Liver (tissue), 9 donors: ENCODE results near the gene TCTN2. TPM values are rescaled to one million over a fixed set of nuclear protein-coding genes. Genes with fewer than 3 reads are reported as not detected.

Experiments
- DNase-seq: peaks from one replicate; pipeline ENCODE4 v3.0.0-alpha.2; 2017; ENCODE audit warnings: low spot score
- H3K27ac ChIP-seq, 2 donors: one replicate each; pipeline ENCODE4 v1.7.0; 2013; ENCODE audit warnings: inconsistent platforms in 2 of 2, low read length in 2 of 2, control low read depth in 1 of 2, low read depth in 1 of 2, mild to moderate bottlenecking in 1 of 2
- H3K27me3 ChIP-seq, 4 donors: one replicate each; pipeline versions ENCODE4 v1.6.1 to v1.7.0; 2013; ENCODE audit warnings: low read length in 3 of 4, inconsistent platforms in 1 of 4, mild to moderate bottlenecking in 1 of 4, moderate library complexity in 1 of 4; ENCODE audit not compliant: control insufficient read depth in 4 of 4, insufficient read depth in 4 of 4
- H3K36me3 ChIP-seq, 4 donors: one replicate each; pipeline versions ENCODE4 v1.6.1 to v1.7.0; 2013; ENCODE audit warnings: low read length in 3 of 4, mild to moderate bottlenecking in 3 of 4, low read depth in 1 of 4, moderate library complexity in 1 of 4; ENCODE audit not compliant: control insufficient read depth in 4 of 4, insufficient read depth in 3 of 4
- H3K4me1 ChIP-seq, 4 donors: one replicate each; pipeline versions ENCODE4 v1.6.1 to v1.7.0; 2013; ENCODE audit warnings: low read length in 3 of 4, mild to moderate bottlenecking in 3 of 4, moderate library complexity in 1 of 4; ENCODE audit not compliant: control insufficient read depth in 4 of 4, insufficient read depth in 4 of 4
- H3K4me3 ChIP-seq, 3 donors: one replicate each; pipeline versions ENCODE4 v1.6.1 to v1.7.0; 2013; ENCODE audit warnings: low read length in 3 of 3, control low read depth in 1 of 3, low read depth in 1 of 3, mild to moderate bottlenecking in 1 of 3
- H3K9ac ChIP-seq, 2 donors: one replicate each; pipeline ENCODE4 v1.7.0; 2013; ENCODE audit warnings: low read length in 2 of 2, mild to moderate bottlenecking in 2 of 2, moderate library complexity in 2 of 2, control low read depth in 1 of 2, low read depth in 1 of 2
- H3K9me3 ChIP-seq, 4 donors: one replicate each; pipeline versions ENCODE4 v1.6.1 to v1.7.0; 2013; ENCODE audit warnings: low read length in 3 of 4; ENCODE audit not compliant: control insufficient read depth in 4 of 4
- EGR1 ChIP-seq, 2 donors: IDR thresholded peaks; 2 replicates each; pipeline ENCODE4 v1.6.1; 2016 to 2018; ENCODE audit warnings: antibody characterized with exemption in 2 of 2, low read depth in 2 of 2
- FOXA1 ChIP-seq: IDR thresholded peaks from 2 replicates; pipeline ENCODE4 v1.6.1; 2016; ENCODE audit warnings: antibody characterized with exemption
- FOXA2 ChIP-seq: IDR thresholded peaks from 2 replicates; pipeline ENCODE4 v1.6.1; 2016; ENCODE audit warnings: antibody characterized with exemption
- GABPA ChIP-seq, 2 donors: IDR thresholded peaks in 1 of 2; conservative IDR thresholded peaks in 1 of 2; 2 replicates each; pipeline ENCODE4 v1.6.1; 2016; ENCODE audit warnings: antibody characterized with exemption in 2 of 2, mild to moderate bottlenecking in 1 of 2, moderate library complexity in 1 of 2
- HNF4A ChIP-seq, 2 donors: conservative IDR thresholded peaks; 2 replicates each; pipeline ENCODE4 v1.6.1; 2016; ENCODE audit warnings: antibody characterized with exemption in 2 of 2, mild to moderate bottlenecking in 2 of 2
- HNF4G ChIP-seq: IDR thresholded peaks from 2 replicates; pipeline ENCODE4 v1.6.1; 2016; ENCODE audit warnings: antibody characterized with exemption
- JUND ChIP-seq, 2 donors: IDR thresholded peaks; 2 replicates each; pipeline ENCODE4 v1.6.1; 2016; ENCODE audit warnings: antibody characterized with exemption in 2 of 2
- MAX ChIP-seq: IDR thresholded peaks from 2 replicates; pipeline ENCODE4 v1.6.1; 2016; ENCODE audit warnings: antibody characterized with exemption
- NR2F2 ChIP-seq: IDR thresholded peaks from 2 replicates; pipeline ENCODE4 v1.6.1; 2016; ENCODE audit warnings: antibody characterized with exemption
- RAD21 ChIP-seq, 2 donors: IDR thresholded peaks; 2 replicates each; pipeline ENCODE4 v1.6.1; 2016; ENCODE audit warnings: antibody characterized with exemption in 2 of 2, mild to moderate bottlenecking in 2 of 2
- RXRA ChIP-seq, 2 donors: IDR thresholded peaks; 2 replicates each; pipeline ENCODE4 v1.6.1; 2017 to 2018; ENCODE audit warnings: antibody characterized with exemption in 2 of 2, mild to moderate bottlenecking in 1 of 2
- SP1 ChIP-seq: IDR thresholded peaks from 2 replicates; pipeline ENCODE4 v1.6.1; 2018; ENCODE audit warnings: antibody characterized with exemption, mild to moderate bottlenecking
- TAF1 ChIP-seq: conservative IDR thresholded peaks from 2 replicates; pipeline ENCODE4 v1.6.1; 2016; ENCODE audit warnings: antibody characterized with exemption, mild to moderate bottlenecking
- YY1 ChIP-seq: IDR thresholded peaks from 2 replicates; pipeline ENCODE4 v1.6.1; 2016; ENCODE audit warnings: antibody characterized with exemption, mild to moderate bottlenecking
- WGBS: extraction: QIAGEN DNeasy Blood & Tissue Kit; methylation state at CpG from one replicate; pipeline ENCODE4 v1.1.7; 2013; 5-methylcytosine and 5-hydroxymethylcytosine counted together
- polyA plus RNA-seq, 2 donors: library from polyadenylated mRNA; stranded (reverse) in 1 of 2; unstranded in 1 of 2; fragments of 200-250 nt in 1 of 2; fragments of >200 nt in 1 of 2; fragmentation: Nextera tagmentation in 1 of 2; extraction: Ambion mirVana in 1 of 2; gene quantifications; one replicate each; pipeline versions ENCODE4 v1.2.1 to v1.2.3, GENCODE V29; 2013 to 2015
- total RNA-seq, 2 donors: library from RNA; depleted of rRNA; stranded (reverse); fragments of >200 nt; gene quantifications; one replicate each; pipeline ENCODE4 v1.2.3, GENCODE V29; 2014
- TF ChIP-seq, protein P1 (sequence below): fragments of 150-350 bp; IDR thresholded peaks from 2 replicates; pipeline ENCODE4 v1.5.1; 2017; ENCODE audit warnings: improper control_type of control experiment, low read depth, low read length; ENCODE audit not compliant: missing input control
- TF ChIP-seq, protein P2 (sequence below): IDR thresholded peaks from 2 replicates; pipeline ENCODE4 v1.6.1; 2016; ENCODE audit warnings: antibody characterized with exemption
- TF ChIP-seq, protein P3 (sequence below): IDR thresholded peaks from 2 replicates; pipeline ENCODE4 v1.6.1; 2016; ENCODE audit warnings: antibody characterized with exemption
- TF ChIP-seq, protein P4 (sequence below): IDR thresholded peaks from 2 replicates; pipeline ENCODE4 v1.6.1; 2016; ENCODE audit warnings: antibody characterized with exemption, mild to moderate bottlenecking
- donor health status: healthy.
- donor health status: healthy.
- donor health status: healthy.
- donor health status: healthy.
- donor health status: healthy.

Gene TCTN2
- total and polyA plus RNA-seq, 4 donors = 0.38 to 1.9 (median 1.2) TPM

- WGBS = 91% methylated on average over 8 of the region's 8 CpGs
- H3K9me3 ChIP-seq = no peaks in the 10 kb centered on the region
Measured at GRCh38 chr12:123696207-123696606, 25.3 kb downstream of the TCTN2 start.

GRCh38 chr12:123696646-123697045 lies 25.7 kb downstream of the TCTN2 start:
- WGBS = 88% methylated on average over 4 of the region's 4 CpGs

More at GRCh38 chr12:123696207-123696606, 25.3 kb downstream of the TCTN2 start:
- Histone ChIP-seq H3K27ac (no peak overlapping the region), H3K36me3 (peaks cover 0 to 2% (median 0%) of the 10 kb centered on the region in 4 donors), H3K4me3 (no peak overlapping the region), H3K9ac (no peak overlapping the region), H3K27me3 (no peaks in the 10 kb centered on the region), H3K4me1 (no peaks in the 10 kb centered on the region)
- no peak for DNase-seq
- TF ChIP-seq EGR1 (IDR thresholded peaks at IDR 0.05; ENCODE audit: low read depth in 2 of 2) = no peak
- no peak for TF ChIP-seq MAX
- TF ChIP-seq RXRA (IDR thresholded peaks at IDR 0.05) = no peak
- TF ChIP-seq, protein P1, sequence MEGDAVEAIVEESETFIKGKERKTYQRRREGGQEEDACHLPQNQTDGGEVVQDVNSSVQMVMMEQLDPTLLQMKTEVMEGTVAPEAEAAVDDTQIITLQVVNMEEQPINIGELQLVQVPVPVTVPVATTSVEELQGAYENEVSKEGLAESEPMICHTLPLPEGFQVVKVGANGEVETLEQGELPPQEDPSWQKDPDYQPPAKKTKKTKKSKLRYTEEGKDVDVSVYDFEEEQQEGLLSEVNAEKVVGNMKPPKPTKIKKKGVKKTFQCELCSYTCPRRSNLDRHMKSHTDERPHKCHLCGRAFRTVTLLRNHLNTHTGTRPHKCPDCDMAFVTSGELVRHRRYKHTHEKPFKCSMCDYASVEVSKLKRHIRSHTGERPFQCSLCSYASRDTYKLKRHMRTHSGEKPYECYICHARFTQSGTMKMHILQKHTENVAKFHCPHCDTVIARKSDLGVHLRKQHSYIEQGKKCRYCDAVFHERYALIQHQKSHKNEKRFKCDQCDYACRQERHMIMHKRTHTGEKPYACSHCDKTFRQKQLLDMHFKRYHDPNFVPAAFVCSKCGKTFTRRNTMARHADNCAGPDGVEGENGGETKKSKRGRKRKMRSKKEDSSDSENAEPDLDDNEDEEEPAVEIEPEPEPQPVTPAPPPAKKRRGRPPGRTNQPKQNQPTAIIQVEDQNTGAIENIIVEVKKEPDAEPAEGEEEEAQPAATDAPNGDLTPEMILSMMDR = no peak
- TF ChIP-seq FOXA2 = no peak
- TF ChIP-seq HNF4G = no peak
- TF ChIP-seq, protein P2, sequence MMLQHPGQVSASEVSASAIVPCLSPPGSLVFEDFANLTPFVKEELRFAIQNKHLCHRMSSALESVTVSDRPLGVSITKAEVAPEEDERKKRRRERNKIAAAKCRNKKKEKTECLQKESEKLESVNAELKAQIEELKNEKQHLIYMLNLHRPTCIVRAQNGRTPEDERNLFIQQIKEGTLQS = no peak
- TF ChIP-seq GABPA (IDR thresholded peaks at IDR 0.05 in 1 of 2, conservative IDR thresholded peaks at IDR 0.05 in 1 of 2) = no peak
- TF ChIP-seq, protein P3, sequence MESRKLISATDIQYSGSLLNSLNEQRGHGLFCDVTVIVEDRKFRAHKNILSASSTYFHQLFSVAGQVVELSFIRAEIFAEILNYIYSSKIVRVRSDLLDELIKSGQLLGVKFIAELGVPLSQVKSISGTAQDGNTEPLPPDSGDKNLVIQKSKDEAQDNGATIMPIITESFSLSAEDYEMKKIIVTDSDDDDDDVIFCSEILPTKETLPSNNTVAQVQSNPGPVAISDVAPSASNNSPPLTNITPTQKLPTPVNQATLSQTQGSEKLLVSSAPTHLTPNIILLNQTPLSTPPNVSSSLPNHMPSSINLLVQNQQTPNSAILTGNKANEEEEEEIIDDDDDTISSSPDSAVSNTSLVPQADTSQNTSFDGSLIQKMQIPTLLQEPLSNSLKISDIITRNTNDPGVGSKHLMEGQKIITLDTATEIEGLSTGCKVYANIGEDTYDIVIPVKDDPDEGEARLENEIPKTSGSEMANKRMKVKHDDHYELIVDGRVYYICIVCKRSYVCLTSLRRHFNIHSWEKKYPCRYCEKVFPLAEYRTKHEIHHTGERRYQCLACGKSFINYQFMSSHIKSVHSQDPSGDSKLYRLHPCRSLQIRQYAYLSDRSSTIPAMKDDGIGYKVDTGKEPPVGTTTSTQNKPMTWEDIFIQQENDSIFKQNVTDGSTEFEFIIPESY = no peak
- TF ChIP-seq NR2F2 = no peak
- TF ChIP-seq JUND (IDR thresholded peaks at IDR 0.05) = no peak
- TF ChIP-seq SP1 = no peak
- no peak for TF ChIP-seq FOXA1

More at GRCh38 chr12:123696646-123697045, 25.7 kb downstream of the TCTN2 start:
- H3K4me3 ChIP-seq = no peak overlapping the region
- H3K9me3 ChIP-seq = no peaks in the 10 kb centered on the region
- no peak for DNase-seq
- H3K27me3 ChIP-seq = no peaks in the 10 kb centered on the region
- H3K36me3 ChIP-seq = peaks cover 0 to 2% (median 0%) of the 10 kb centered on the region in 4 donors
- H3K4me1 ChIP-seq = no peaks in the 10 kb centered on the region
- H3K27ac ChIP-seq = no peak overlapping the region
- TF ChIP-seq RXRA (IDR thresholded peaks at IDR 0.05) (no peak), YY1 (no peak), NR2F2 (no peak), TAF1 (no peak), RAD21 (IDR thresholded peaks at IDR 0.05) (no peak), HNF4A (conservative IDR thresholded peaks at IDR 0.05) (no peak), FOXA2 (no peak), JUND (IDR thresholded peaks at IDR 0.05) (no peak), FOXA1 (no peak)
- TF ChIP-seq, protein P4, sequence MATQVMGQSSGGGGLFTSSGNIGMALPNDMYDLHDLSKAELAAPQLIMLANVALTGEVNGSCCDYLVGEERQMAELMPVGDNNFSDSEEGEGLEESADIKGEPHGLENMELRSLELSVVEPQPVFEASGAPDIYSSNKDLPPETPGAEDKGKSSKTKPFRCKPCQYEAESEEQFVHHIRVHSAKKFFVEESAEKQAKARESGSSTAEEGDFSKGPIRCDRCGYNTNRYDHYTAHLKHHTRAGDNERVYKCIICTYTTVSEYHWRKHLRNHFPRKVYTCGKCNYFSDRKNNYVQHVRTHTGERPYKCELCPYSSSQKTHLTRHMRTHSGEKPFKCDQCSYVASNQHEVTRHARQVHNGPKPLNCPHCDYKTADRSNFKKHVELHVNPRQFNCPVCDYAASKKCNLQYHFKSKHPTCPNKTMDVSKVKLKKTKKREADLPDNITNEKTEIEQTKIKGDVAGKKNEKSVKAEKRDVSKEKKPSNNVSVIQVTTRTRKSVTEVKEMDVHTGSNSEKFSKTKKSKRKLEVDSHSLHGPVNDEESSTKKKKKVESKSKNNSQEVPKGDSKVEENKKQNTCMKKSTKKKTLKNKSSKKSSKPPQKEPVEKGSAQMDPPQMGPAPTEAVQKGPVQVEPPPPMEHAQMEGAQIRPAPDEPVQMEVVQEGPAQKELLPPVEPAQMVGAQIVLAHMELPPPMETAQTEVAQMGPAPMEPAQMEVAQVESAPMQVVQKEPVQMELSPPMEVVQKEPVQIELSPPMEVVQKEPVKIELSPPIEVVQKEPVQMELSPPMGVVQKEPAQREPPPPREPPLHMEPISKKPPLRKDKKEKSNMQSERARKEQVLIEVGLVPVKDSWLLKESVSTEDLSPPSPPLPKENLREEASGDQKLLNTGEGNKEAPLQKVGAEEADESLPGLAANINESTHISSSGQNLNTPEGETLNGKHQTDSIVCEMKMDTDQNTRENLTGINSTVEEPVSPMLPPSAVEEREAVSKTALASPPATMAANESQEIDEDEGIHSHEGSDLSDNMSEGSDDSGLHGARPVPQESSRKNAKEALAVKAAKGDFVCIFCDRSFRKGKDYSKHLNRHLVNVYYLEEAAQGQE = no peak
- TF ChIP-seq, protein P1 = no peak
- TF ChIP-seq, protein P2 = no peak
- no peak overlapping the region for H3K9ac ChIP-seq
